Astrocyte of the spinal cord (primary cell): ENCODE measurements around the gene CPEB3.
"Not testable (repeated sequence)": the region's sequence is repeated elsewhere in the genome, so short reads cannot be mapped to it uniquely, and the experiment has no call there.

Experiments
- DNase-seq: peaks from one replicate; pipeline ENCODE4 v3.0.0; 2011; ENCODE audit warnings: low read depth, low spot score
- H3K4me3 ChIP-seq: 2 replicates; pipeline ENCODE4 v1.5.1; 2011; ENCODE audit warnings: low read depth, mild to moderate bottlenecking, low read length, moderate library complexity
- CTCF ChIP-seq: IDR thresholded peaks from 2 replicates; pipeline ENCODE4 v1.5.1; 2012; ENCODE audit warnings: low read depth, mild to moderate bottlenecking, low read length, inconsistent platforms
- in situ Hi-C: cut with HindIII; loops from 2 replicates; pipeline ENCODE4 v1.10.0; 2017; ENCODE audit warnings: low sequenced_read_pairs

Gene CPEB3

DNA sequence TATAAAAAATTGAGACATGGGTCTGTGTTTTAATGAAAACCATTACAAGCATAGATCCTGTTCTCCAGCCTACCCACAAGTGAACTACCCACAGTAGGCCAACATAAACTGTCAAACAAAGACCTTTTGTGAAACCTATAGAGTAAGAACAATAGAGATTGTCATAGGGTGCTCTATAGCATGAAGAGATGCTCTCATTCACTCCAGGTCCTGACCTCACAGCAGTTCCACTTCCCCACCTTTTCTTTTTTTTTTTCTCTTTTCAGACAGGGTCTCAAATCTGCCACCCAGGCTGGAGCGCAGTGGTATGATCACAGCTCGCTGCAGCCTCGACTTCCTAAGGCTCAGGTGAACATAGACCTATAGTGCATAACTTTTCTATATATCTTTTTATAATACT lies 72.3 kb downstream of the CPEB3 start:
- no peak for TF ChIP-seq CTCF

GRCh38 chr10:92216608-92217007 lies 74.3 kb downstream of the CPEB3 start:
- H3K4me3 ChIP-seq, DNase-seq, in situ Hi-C loops: not testable (repeated sequence)

More for the DNA sequence above, 72.3 kb downstream of the CPEB3 start:
- in situ Hi-C loops = no loop called here
- DNase-seq = no peak
- H3K4me3 ChIP-seq = no peak overlapping the region

GRCh38 chr10:92215222-92215621 lies 75.7 kb downstream of the CPEB3 start:
- DNase-seq, H3K4me3 ChIP-seq, in situ Hi-C loops: not testable (repeated sequence)

- H3K4me3 ChIP-seq = no peak overlapping the region
- no peak for TF ChIP-seq CTCF
- in situ Hi-C loops = no loop called here
- no peak for DNase-seq
Observed at GRCh38 chr10:92213049-92213448, 77.8 kb downstream of the CPEB3 start.

DNA sequence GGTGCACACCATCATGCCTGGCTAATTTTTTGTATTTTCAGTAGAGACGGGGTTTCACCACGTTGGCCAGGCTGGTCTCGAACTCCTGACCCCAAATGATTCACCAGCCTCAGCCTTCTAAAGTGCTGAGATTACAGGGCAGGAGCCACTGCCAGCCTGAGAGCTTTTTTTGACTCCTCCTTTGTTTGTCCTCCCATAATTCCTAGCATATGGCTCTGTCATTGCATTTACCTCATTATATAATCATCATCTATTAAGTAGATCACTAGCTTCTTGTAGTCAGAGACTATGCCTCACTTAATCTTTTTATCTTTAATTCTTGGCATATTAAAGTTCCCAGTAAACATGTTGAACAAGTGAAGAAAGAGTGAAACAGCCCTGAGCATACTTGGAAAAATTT lies 82.1 kb downstream of the CPEB3 start:
- TF ChIP-seq CTCF = no peak
- DNase-seq = peak; percentile 18
- no peak overlapping the region for H3K4me3 ChIP-seq
- in situ Hi-C loops = no loop called here

GRCh38 chr10:92208157-92208720 lies 82.6 kb downstream of the CPEB3 start:
- H3K4me3 ChIP-seq = no peak overlapping the region
- TF ChIP-seq CTCF = no peak
- no peak for DNase-seq
- in situ Hi-C loops = no loop called here

GRCh38 chr10:92207061-92207460 lies 83.8 kb downstream of the CPEB3 start:
- DNase-seq = no peak
- in situ Hi-C loops = no loop called here
- no peak for TF ChIP-seq CTCF
- H3K4me3 ChIP-seq = no peak overlapping the region
